MM.1S (cell line): ENCODE results near the gene LAMC1.

ENCODE experiments used
- EZH2 ChIP-seq: fragments of 300-600 bp; sonication (generic); optimal IDR thresholded peaks from 2 replicates; pipeline ENCODE3; 2017; ENCODE audit warnings: low read depth, mild to moderate bottlenecking, antibody characterized with exemption, low read length, mixed read lengths
- TF ChIP-seq, protein P1 (sequence below): fragments of 300-600 bp; sonication (generic); IDR thresholded peaks from 2 replicates; pipeline ENCODE4 v1.5.1; 2016; ENCODE audit warnings: antibody characterized with exemption, low read length, mixed read lengths

DNA sequence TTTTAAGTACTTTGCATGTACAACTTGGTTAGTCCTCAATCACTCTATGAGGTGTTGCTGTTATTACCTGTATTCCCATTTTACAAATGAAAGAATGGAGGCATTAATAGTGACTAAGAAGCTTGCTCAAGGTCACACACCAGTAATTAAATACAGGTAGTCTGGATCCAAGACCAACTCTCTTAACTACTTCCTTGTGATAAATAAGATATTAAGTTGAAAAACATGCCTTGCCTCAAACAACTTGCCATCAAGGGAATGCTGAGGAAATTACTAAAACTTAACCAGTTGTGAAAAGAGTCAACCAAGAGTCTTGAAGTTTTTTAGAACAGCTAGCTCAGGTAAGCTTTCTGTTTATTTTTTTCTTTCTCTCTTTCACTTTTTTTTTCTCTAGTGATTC lies 21.0 kb upstream of the LAMC1 start:
- TF ChIP-seq, protein P1, sequence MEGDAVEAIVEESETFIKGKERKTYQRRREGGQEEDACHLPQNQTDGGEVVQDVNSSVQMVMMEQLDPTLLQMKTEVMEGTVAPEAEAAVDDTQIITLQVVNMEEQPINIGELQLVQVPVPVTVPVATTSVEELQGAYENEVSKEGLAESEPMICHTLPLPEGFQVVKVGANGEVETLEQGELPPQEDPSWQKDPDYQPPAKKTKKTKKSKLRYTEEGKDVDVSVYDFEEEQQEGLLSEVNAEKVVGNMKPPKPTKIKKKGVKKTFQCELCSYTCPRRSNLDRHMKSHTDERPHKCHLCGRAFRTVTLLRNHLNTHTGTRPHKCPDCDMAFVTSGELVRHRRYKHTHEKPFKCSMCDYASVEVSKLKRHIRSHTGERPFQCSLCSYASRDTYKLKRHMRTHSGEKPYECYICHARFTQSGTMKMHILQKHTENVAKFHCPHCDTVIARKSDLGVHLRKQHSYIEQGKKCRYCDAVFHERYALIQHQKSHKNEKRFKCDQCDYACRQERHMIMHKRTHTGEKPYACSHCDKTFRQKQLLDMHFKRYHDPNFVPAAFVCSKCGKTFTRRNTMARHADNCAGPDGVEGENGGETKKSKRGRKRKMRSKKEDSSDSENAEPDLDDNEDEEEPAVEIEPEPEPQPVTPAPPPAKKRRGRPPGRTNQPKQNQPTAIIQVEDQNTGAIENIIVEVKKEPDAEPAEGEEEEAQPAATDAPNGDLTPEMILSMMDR, result no peak
- TF ChIP-seq EZH2, result no peak
